ENCODE data around the gene YPEL1.

The YPEL1 gene

GRCh38 chr22:21687685-21688259 is 47.8 kb downstream of the YPEL1 start:
- no peak for TF ChIP-seq CTCF (conservative IDR thresholded peaks at IDR 0.05; ENCODE audit: low read depth, low read length)
- H3K4me3 ChIP-seq (ENCODE audit: low read depth, low read length): no peak overlapping the region
- DNase-seq (ENCODE audit: low read depth): no peak

- no peak for TF ChIP-seq CTCF (conservative IDR thresholded peaks at IDR 0.05; ENCODE audit: low read depth, low read length)
- no peak for DNase-seq (ENCODE audit: low read depth)
- no peak overlapping the region for H3K4me3 ChIP-seq (ENCODE audit: low read depth, low read length)
Observed at GRCh38 chr22:21686634-21687393, 48.8 kb downstream of the YPEL1 start.

- no peak overlapping the region for H3K4me3 ChIP-seq (ENCODE audit: low read depth, low read length)
- no peak for DNase-seq (ENCODE audit: low read depth)
- TF ChIP-seq CTCF (conservative IDR thresholded peaks at IDR 0.05; ENCODE audit: low read depth, low read length): no peak
Observed at GRCh38 chr22:21686193-21686608, 49.4 kb downstream of the YPEL1 start.

GRCh38 chr22:21685164-21685513 is 50.5 kb downstream of the YPEL1 start:
- H3K4me3 ChIP-seq (ENCODE audit: low read depth, low read length): no peak overlapping the region
- no peak for TF ChIP-seq CTCF (conservative IDR thresholded peaks at IDR 0.05; ENCODE audit: low read depth, low read length)
- no peak for DNase-seq (ENCODE audit: low read depth)

- no peak overlapping the region for H3K4me3 ChIP-seq (ENCODE audit: low read depth, low read length)
- no peak for DNase-seq (ENCODE audit: low read depth)
- no peak for TF ChIP-seq CTCF (conservative IDR thresholded peaks at IDR 0.05; ENCODE audit: low read depth, low read length)
Observed at GRCh38 chr22:21684492-21685163, 51.0 kb downstream of the YPEL1 start.

- no peak for TF ChIP-seq CTCF (conservative IDR thresholded peaks at IDR 0.05; ENCODE audit: low read depth, low read length)
- DNase-seq (ENCODE audit: low read depth): no peak
- H3K4me3 ChIP-seq (ENCODE audit: low read depth, low read length): no peak overlapping the region
Observed at GRCh38 chr22:21683401-21683811, 52.2 kb downstream of the YPEL1 start.

All from choroid plexus epithelial cell (primary cell).